Activated CD8-positive, alpha-beta memory T cell treated with anti-CD3 and anti-CD28 coated beads, Interleukin-2, amount 50 U/mL, for 4 hours (primary cell): Measurements from ENCODE around the gene C5AR1.
"Not testable (repeated sequence)": the region's sequence is repeated elsewhere in the genome, so short reads cannot be mapped to it uniquely, and the experiment has no call there.

ENCODE experiments used
- DNase-seq: peaks from one replicate; pipeline ENCODE4 v3.0.0-alpha.2; 2020

Gene C5AR1

GRCh38 chr19:47296036-47296435 lies 13.6 kb upstream of the C5AR1 start:
- peak; percentile 73 for DNase-seq

GRCh38 chr19:47300867-47301266 lies 8.8 kb upstream of the C5AR1 start:
- DNase-seq = not testable (repeated sequence)

GRCh38 chr19:47302249-47302648 lies 7.4 kb upstream of the C5AR1 start:
- no peak for DNase-seq

- DNase-seq = no peak
These were observed 5.7 kb upstream of the C5AR1 start for GRCh38 chr19:47303966-47304365.

GRCh38 chr19:47305309-47305751 lies 4.3 kb upstream of the C5AR1 start:
- peak; percentile 65 for DNase-seq

GRCh38 chr19:47306303-47306702 lies 3.4 kb upstream of the C5AR1 start:
- no peak for DNase-seq

- no peak for DNase-seq
These were observed 623 bp upstream of the C5AR1 start for GRCh38 chr19:47309038-47309437.

- no peak for DNase-seq
These were observed 662 bp downstream of the C5AR1 start for GRCh38 chr19:47310323-47310722.

GRCh38 chr19:47310819-47311218 lies 1.2 kb downstream of the C5AR1 start:
- no peak for DNase-seq

- DNase-seq = no peak
These were observed 2.8 kb downstream of the C5AR1 start for GRCh38 chr19:47312366-47313006.

GRCh38 chr19:47313754-47314295 lies 4.2 kb downstream of the C5AR1 start:
- DNase-seq = no peak

GRCh38 chr19:47315125-47315821 lies 5.6 kb downstream of the C5AR1 start:
- no peak for DNase-seq

GRCh38 chr19:47316513-47316912 lies 6.9 kb downstream of the C5AR1 start:
- no peak for DNase-seq

- no peak for DNase-seq
These were observed 10.5 kb downstream of the C5AR1 start for GRCh38 chr19:47319923-47320871.

- no peak for DNase-seq
These were observed 12.0 kb downstream of the C5AR1 start for GRCh38 chr19:47321630-47322029.

- no peak for DNase-seq
These were observed 12.4 kb downstream of the C5AR1 start for GRCh38 chr19:47322058-47322457.

GRCh38 chr19:47323409-47323808 lies 13.7 kb downstream of the C5AR1 start:
- no peak for DNase-seq

- no peak for DNase-seq
These were observed 14.2 kb downstream of the C5AR1 start for GRCh38 chr19:47323872-47324271.

GRCh38 chr19:47324502-47324901 lies 14.8 kb downstream of the C5AR1 start:
- DNase-seq = no peak

GRCh38 chr19:47330466-47330869 lies 20.8 kb downstream of the C5AR1 start:
- no peak for DNase-seq

- DNase-seq = no peak
These were observed 21.8 kb downstream of the C5AR1 start for GRCh38 chr19:47331490-47331889.

GRCh38 chr19:47331931-47332547 lies 22.4 kb downstream of the C5AR1 start, which contains the start of gene C5AR2:
TSS of gene C5AR2 (plus strand) at chr19:47332175. CDS start at chr19:47340800, 8,625 bp downstream.
- DNase-seq = no peak
